Hematopoietic multipotent progenitor cell treated with erythropoietin and hydrocortisone succinate and interleukin-3 and kit ligand, for 8 days (in vitro differentiated cells): ENCODE data around the gene DDI1.

Experiments
- DNase-seq: peaks from one replicate; pipeline ENCODE4 v3.0.0-alpha.2; 2015

The DDI1 gene

GRCh38 chr11:104086621-104087020 lies 50.2 kb downstream of the DDI1 start:
- DNase-seq = no peak
